Erythroblast (primary cell): ENCODE measurements around the gene CST6.
A peak's percentile ranks its signal among the peaks of the same experiment; 100 is the strongest.

Source experiments
- DNase-seq, 2 experiments: peaks; one replicate each; lab custom pipeline; 2025; lab: John Stamatoyannopoulos, UW
- GATA1 ChIP-seq: IDR thresholded peaks from 2 replicates; pipeline ENCODE4 v1.6.1; 2011; ENCODE audit warnings: low read depth, mild to moderate bottlenecking, control low read depth, low read length, moderate library complexity
- POLR2A ChIP-seq: IDR thresholded peaks from 2 replicates; pipeline ENCODE4 v1.6.1; 2011; ENCODE audit warnings: mild to moderate bottlenecking, low read length

Gene CST6

GRCh38 chr11:66011785-66012303, at the start of gene CST6:
Gene CST6, plus strand, starts transcription at chr11:66012008. Its CDS starts 37 bp downstream, at chr11:66012045.
- no peak for DNase-seq
- TF ChIP-seq POLR2A = no peak
- no peak for TF ChIP-seq GATA1

GRCh38 chr11:65962141-65962564, 49.7 kb upstream of the CST6 start:
- no peak for DNase-seq
- TF ChIP-seq GATA1 (no peak), POLR2A (no peak)

GRCh38 chr11:65964906-65965305, 46.9 kb upstream of the CST6 start:
- TF ChIP-seq GATA1 = no peak
- TF ChIP-seq POLR2A = no peak
- no peak for DNase-seq

GRCh38 chr11:65965986-65966762, 45.6 kb upstream of the CST6 start:
- no peak for TF ChIP-seq GATA1
- TF ChIP-seq POLR2A = no peak
- DNase-seq = no peak

GRCh38 chr11:65967329-65967934, 44.4 kb upstream of the CST6 start:
- no peak for DNase-seq
- TF ChIP-seq GATA1 (no peak), POLR2A (no peak)

GRCh38 chr11:65968600-65969482, 43.0 kb upstream of the CST6 start:
- DNase-seq = peak in 1 of 2 experiments; percentile 17
- TF ChIP-seq GATA1 (no peak), POLR2A (no peak)

- no peak for DNase-seq
Measured at GRCh38 chr11:65972116-65972515, 39.7 kb upstream of the CST6 start.

GRCh38 chr11:65973439-65974110, 38.2 kb upstream of the CST6 start:
- no peak for DNase-seq
- TF ChIP-seq GATA1 = no peak
- TF ChIP-seq POLR2A = no peak

More at GRCh38 chr11:65972116-65972515, 39.7 kb upstream of the CST6 start:
- no peak for TF ChIP-seq GATA1

- DNase-seq = no peak
- TF ChIP-seq POLR2A (no peak), GATA1 (no peak)
Measured at GRCh38 chr11:65975771-65976170, 36.0 kb upstream of the CST6 start.

GRCh38 chr11:65976216-65977176, 35.3 kb upstream of the CST6 start:
- TF ChIP-seq GATA1 = no peak
- TF ChIP-seq POLR2A = no peak
- no peak for DNase-seq

- TF ChIP-seq GATA1 (no peak), POLR2A (no peak)
- DNase-seq = no peak
Measured at GRCh38 chr11:65977621-65978390, 34.0 kb upstream of the CST6 start.
